ENCODE data around the gene UVRAG.

The UVRAG gene

GRCh38 chr11:75768909-75769771 is 45.9 kb upstream of the UVRAG start:
- no peaks in the 10 kb centered on the region for H3K36me3 ChIP-seq (ENCODE audit: control insufficient read depth, insufficient read depth, low read length)
- H2AK5ac ChIP-seq (ENCODE audit: low read length) = no peak overlapping the region
- peak overlapping the region; percentile 18 for H2BK120ac ChIP-seq (ENCODE audit: low read depth, low read length)
- peak overlapping the region; percentile 1 for H3K56ac ChIP-seq (ENCODE audit: low read length)
- no peak overlapping the region for H3K23ac ChIP-seq (ENCODE audit: low read length)
- peaks cover 14% of the 10 kb centered on the region for H3K4me1 ChIP-seq (ENCODE audit: control insufficient read depth, low read depth, low read length)
- H3K4me3 ChIP-seq (ENCODE audit: low read length) = no peak overlapping the region
- DNase-seq = peak; percentile 56
- no peaks in the 10 kb centered on the region for H3K27me3 ChIP-seq (ENCODE audit: insufficient read depth, low read length, poor library complexity)
- H3K9ac ChIP-seq (ENCODE audit: low read length) = no peak overlapping the region
- H2BK5ac ChIP-seq (ENCODE audit: low read length) = no peak overlapping the region
- no peak overlapping the region for H3K27ac ChIP-seq (ENCODE audit: low read depth, low read length)
- WGBS (ENCODE audit: extremely low coverage, insufficient coverage, low lambda C conversion rate) = no CpG with 5 or more reads among the region's 46 CpGs
- no peak overlapping the region for H4K5ac ChIP-seq (ENCODE audit: low read length)
- H3K79me2 ChIP-seq (ENCODE audit: control insufficient read depth, insufficient read depth, low read length) = no peaks in the 10 kb centered on the region
- peak overlapping the region; percentile 34 for H3K4me2 ChIP-seq (ENCODE audit: low read length)
- H3K79me1 ChIP-seq (ENCODE audit: low read length) = no peaks in the 10 kb centered on the region
- H3K18ac ChIP-seq (ENCODE audit: low read length) = peak overlapping the region; percentile 51
- no peak overlapping the region for H2BK15ac ChIP-seq (replicated peaks; ENCODE audit: low read depth)
- no peak overlapping the region for H4K8ac ChIP-seq (ENCODE audit: low read depth, low read length)
- H3K4ac ChIP-seq (ENCODE audit: low read depth, low read length) = peak overlapping the region; percentile 38

DNA sequence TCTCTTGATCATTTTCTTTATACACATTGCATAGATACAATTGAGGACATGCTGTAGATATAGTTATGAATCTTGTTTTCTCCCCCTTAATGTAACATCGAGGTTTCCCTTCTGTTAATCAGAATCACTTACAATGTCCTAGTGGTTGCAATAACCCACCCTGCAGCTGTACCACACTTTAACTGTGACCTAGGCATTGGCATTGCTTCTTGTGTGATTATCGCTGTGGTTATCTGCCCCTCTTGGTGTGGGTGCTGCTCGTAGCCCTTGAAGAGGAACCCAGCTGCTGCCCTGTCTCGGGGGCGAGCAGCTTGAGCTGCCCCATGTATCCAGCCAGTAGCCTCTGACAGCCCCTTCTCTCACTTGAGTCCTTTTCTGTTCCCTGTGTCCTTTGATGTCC is 44.9 kb upstream of the UVRAG start:
- H3K27me3 ChIP-seq (ENCODE audit: insufficient read depth, low read length, poor library complexity) = no peaks in the 10 kb centered on the region

GRCh38 chr11:75771646-75772410 is 43.2 kb upstream of the UVRAG start:
- no peak for DNase-seq
- WGBS (ENCODE audit: extremely low coverage, insufficient coverage, low lambda C conversion rate) = no CpG with 5 or more reads among the region's 6 CpGs
- Histone ChIP-seq H3K9ac (ENCODE audit: low read length) (no peak overlapping the region), H3K27ac (ENCODE audit: low read depth, low read length) (no peak overlapping the region), H4K8ac (ENCODE audit: low read depth, low read length) (no peak overlapping the region), H2BK120ac (ENCODE audit: low read depth, low read length) (no peak overlapping the region), H3K23ac (ENCODE audit: low read length) (no peak overlapping the region), H3K79me2 (ENCODE audit: control insufficient read depth, insufficient read depth, low read length) (no peaks in the 10 kb centered on the region), H3K4me1 (ENCODE audit: control insufficient read depth, low read depth, low read length) (peaks cover 10% of the 10 kb centered on the region), H2BK5ac (ENCODE audit: low read length) (no peak overlapping the region), H3K27me3 (ENCODE audit: insufficient read depth, low read length, poor library complexity) (no peaks in the 10 kb centered on the region), H3K4me2 (ENCODE audit: low read length) (no peak overlapping the region), H3K4ac (ENCODE audit: low read depth, low read length) (no peak overlapping the region), H3K79me1 (ENCODE audit: low read length) (no peaks in the 10 kb centered on the region), H2BK15ac (replicated peaks; ENCODE audit: low read depth) (no peak overlapping the region), H4K5ac (ENCODE audit: low read length) (no peak overlapping the region), H3K4me3 (ENCODE audit: low read length) (no peak overlapping the region), H3K36me3 (ENCODE audit: control insufficient read depth, insufficient read depth, low read length) (no peaks in the 10 kb centered on the region), H2AK5ac (ENCODE audit: low read length) (no peak overlapping the region), H3K18ac (ENCODE audit: low read length) (no peak overlapping the region), H3K56ac (ENCODE audit: low read length) (no peak overlapping the region)

More for the DNA sequence above, 44.9 kb upstream of the UVRAG start:
- H3K23ac ChIP-seq (ENCODE audit: low read length) = no peak overlapping the region
- H3K4me2 ChIP-seq (ENCODE audit: low read length) = no peak overlapping the region
- no peak overlapping the region for H2AK5ac ChIP-seq (ENCODE audit: low read length)
- no peak overlapping the region for H3K27ac ChIP-seq (ENCODE audit: low read depth, low read length)
- H4K8ac ChIP-seq (ENCODE audit: low read depth, low read length) = no peak overlapping the region
- H3K18ac ChIP-seq (ENCODE audit: low read length) = no peak overlapping the region
- H3K9ac ChIP-seq (ENCODE audit: low read length) = no peak overlapping the region
- H3K4me1 ChIP-seq (ENCODE audit: control insufficient read depth, low read depth, low read length) = peaks cover 14% of the 10 kb centered on the region
- H3K4ac ChIP-seq (ENCODE audit: low read depth, low read length) = no peak overlapping the region
- H4K5ac ChIP-seq (ENCODE audit: low read length) = no peak overlapping the region
- DNase-seq = no peak
- H3K36me3 ChIP-seq (ENCODE audit: control insufficient read depth, insufficient read depth, low read length) = no peaks in the 10 kb centered on the region
- H3K4me3 ChIP-seq (ENCODE audit: low read length) = no peak overlapping the region
- no CpG with 5 or more reads among the region's 5 CpGs for WGBS (ENCODE audit: extremely low coverage, insufficient coverage, low lambda C conversion rate)
- no peak overlapping the region for H2BK120ac ChIP-seq (ENCODE audit: low read depth, low read length)
- H3K79me2 ChIP-seq (ENCODE audit: control insufficient read depth, insufficient read depth, low read length) = no peaks in the 10 kb centered on the region
- H2BK5ac ChIP-seq (ENCODE audit: low read length) = no peak overlapping the region
- H3K56ac ChIP-seq (ENCODE audit: low read length) = no peak overlapping the region
- no peaks in the 10 kb centered on the region for H3K79me1 ChIP-seq (ENCODE audit: low read length)
- H2BK15ac ChIP-seq (replicated peaks; ENCODE audit: low read depth) = no peak overlapping the region

GRCh38 chr11:75773595-75774353 is 41.2 kb upstream of the UVRAG start:
- no peak overlapping the region for H3K4ac ChIP-seq (ENCODE audit: low read depth, low read length)
- H3K27me3 ChIP-seq (ENCODE audit: insufficient read depth, low read length, poor library complexity) = no peaks in the 10 kb centered on the region
- no peak overlapping the region for H3K27ac ChIP-seq (ENCODE audit: low read depth, low read length)
- no CpG with 5 or more reads among the region's 5 CpGs for WGBS (ENCODE audit: extremely low coverage, insufficient coverage, low lambda C conversion rate)
- H3K9ac ChIP-seq (ENCODE audit: low read length) = no peak overlapping the region
- no peak overlapping the region for H4K8ac ChIP-seq (ENCODE audit: low read depth, low read length)
- H3K79me1 ChIP-seq (ENCODE audit: low read length) = no peaks in the 10 kb centered on the region
- H3K36me3 ChIP-seq (ENCODE audit: control insufficient read depth, insufficient read depth, low read length) = no peaks in the 10 kb centered on the region
- no peaks in the 10 kb centered on the region for H3K79me2 ChIP-seq (ENCODE audit: control insufficient read depth, insufficient read depth, low read length)
- H4K5ac ChIP-seq (ENCODE audit: low read length) = no peak overlapping the region
- H3K4me1 ChIP-seq (ENCODE audit: control insufficient read depth, low read depth, low read length) = peaks cover 5% of the 10 kb centered on the region
- H2BK15ac ChIP-seq (replicated peaks; ENCODE audit: low read depth) = no peak overlapping the region
- H3K56ac ChIP-seq (ENCODE audit: low read length) = no peak overlapping the region
- H3K4me3 ChIP-seq (ENCODE audit: low read length) = no peak overlapping the region
- H3K18ac ChIP-seq (ENCODE audit: low read length) = no peak overlapping the region
- no peak overlapping the region for H2BK5ac ChIP-seq (ENCODE audit: low read length)
- no peak overlapping the region for H2BK120ac ChIP-seq (ENCODE audit: low read depth, low read length)
- no peak overlapping the region for H2AK5ac ChIP-seq (ENCODE audit: low read length)
- no peak overlapping the region for H3K23ac ChIP-seq (ENCODE audit: low read length)
- no peak for DNase-seq
- H3K4me2 ChIP-seq (ENCODE audit: low read length) = no peak overlapping the region

DNA sequence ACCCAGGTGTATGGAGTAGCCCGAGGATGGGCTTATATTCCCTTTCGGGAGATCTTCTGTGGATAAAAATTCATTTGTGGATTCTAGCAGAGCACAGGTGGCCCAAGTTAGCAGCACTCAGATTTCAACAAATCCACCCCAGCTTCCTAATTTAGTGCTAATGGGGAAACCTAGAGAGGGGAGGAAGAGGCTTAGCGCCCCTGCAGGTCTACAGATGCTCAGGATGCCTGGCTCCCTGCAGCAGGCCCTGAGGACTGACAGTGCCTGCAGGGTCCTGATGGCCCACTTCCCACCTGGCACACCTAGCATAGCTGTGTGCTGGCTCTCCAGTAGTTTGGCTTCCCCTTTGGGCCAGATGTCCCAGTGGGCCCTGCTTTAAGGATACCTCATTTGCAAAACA is 40.0 kb upstream of the UVRAG start:
- Histone ChIP-seq H3K36me3 (ENCODE audit: control insufficient read depth, insufficient read depth, low read length) (no peaks in the 10 kb centered on the region), H2AK5ac (ENCODE audit: low read length) (no peak overlapping the region), H3K56ac (ENCODE audit: low read length) (no peak overlapping the region), H4K5ac (ENCODE audit: low read length) (no peak overlapping the region), H3K79me1 (ENCODE audit: low read length) (no peaks in the 10 kb centered on the region), H3K4me3 (ENCODE audit: low read length) (no peak overlapping the region), H2BK120ac (ENCODE audit: low read depth, low read length) (no peak overlapping the region), H2BK5ac (ENCODE audit: low read length) (no peak overlapping the region), H3K23ac (ENCODE audit: low read length) (no peak overlapping the region), H2BK15ac (replicated peaks; ENCODE audit: low read depth) (no peak overlapping the region), H3K4me1 (ENCODE audit: control insufficient read depth, low read depth, low read length) (no peaks in the 10 kb centered on the region), H3K9ac (ENCODE audit: low read length) (no peak overlapping the region), H3K79me2 (ENCODE audit: control insufficient read depth, insufficient read depth, low read length) (no peaks in the 10 kb centered on the region), H3K27ac (ENCODE audit: low read depth, low read length) (no peak overlapping the region), H3K18ac (ENCODE audit: low read length) (no peak overlapping the region), H4K8ac (ENCODE audit: low read depth, low read length) (no peak overlapping the region), H3K27me3 (ENCODE audit: insufficient read depth, low read length, poor library complexity) (no peaks in the 10 kb centered on the region), H3K4me2 (ENCODE audit: low read length) (no peak overlapping the region), H3K4ac (ENCODE audit: low read depth, low read length) (no peak overlapping the region)
- DNase-seq = no peak
- no CpG with 5 or more reads among the region's 3 CpGs for WGBS (ENCODE audit: extremely low coverage, insufficient coverage, low lambda C conversion rate)
